Measurements from ENCODE around the gene ABAT.

DNA sequence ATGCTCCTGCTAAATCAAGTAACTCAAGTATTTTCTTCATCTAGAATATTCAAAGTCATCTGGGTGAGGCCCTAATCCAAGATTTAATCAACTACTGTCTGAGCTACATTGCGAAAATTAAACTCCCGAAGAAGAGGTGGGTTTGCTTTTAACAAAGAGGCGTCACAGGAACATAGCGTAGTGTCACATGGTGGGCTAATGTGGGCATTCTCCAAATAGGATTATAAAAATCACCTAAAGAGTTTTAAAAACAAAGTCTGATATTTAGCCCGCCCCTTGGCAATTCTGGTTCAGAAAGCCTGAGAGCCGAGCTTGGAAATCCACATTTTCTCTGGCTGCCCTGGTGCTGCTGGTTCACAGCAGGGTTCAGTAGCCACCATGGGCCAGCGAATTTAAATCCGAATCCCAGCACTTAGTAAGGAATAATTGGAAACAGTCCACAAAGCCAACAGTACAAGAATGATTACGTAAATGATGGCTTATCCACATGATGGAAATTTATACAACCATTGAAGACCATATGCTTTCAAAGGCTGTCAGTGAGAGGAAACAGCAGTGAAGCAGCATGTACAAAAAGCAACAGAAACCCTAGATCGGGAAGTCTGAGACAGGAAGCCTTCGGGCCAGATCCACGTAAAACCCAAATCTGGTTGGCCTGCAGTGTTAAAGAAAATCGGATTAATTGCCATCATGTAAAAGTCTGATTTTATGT, 132.0 kb downstream of the ABAT start:
- TF ChIP-seq, protein P1, sequence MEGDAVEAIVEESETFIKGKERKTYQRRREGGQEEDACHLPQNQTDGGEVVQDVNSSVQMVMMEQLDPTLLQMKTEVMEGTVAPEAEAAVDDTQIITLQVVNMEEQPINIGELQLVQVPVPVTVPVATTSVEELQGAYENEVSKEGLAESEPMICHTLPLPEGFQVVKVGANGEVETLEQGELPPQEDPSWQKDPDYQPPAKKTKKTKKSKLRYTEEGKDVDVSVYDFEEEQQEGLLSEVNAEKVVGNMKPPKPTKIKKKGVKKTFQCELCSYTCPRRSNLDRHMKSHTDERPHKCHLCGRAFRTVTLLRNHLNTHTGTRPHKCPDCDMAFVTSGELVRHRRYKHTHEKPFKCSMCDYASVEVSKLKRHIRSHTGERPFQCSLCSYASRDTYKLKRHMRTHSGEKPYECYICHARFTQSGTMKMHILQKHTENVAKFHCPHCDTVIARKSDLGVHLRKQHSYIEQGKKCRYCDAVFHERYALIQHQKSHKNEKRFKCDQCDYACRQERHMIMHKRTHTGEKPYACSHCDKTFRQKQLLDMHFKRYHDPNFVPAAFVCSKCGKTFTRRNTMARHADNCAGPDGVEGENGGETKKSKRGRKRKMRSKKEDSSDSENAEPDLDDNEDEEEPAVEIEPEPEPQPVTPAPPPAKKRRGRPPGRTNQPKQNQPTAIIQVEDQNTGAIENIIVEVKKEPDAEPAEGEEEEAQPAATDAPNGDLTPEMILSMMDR (IDR thresholded peaks at IDR 0.05), result no peak
- TF ChIP-seq EP300 (IDR thresholded peaks at IDR 0.05) (no peak), POLR2A (IDR thresholded peaks at IDR 0.05) (no peak), POLR2AphosphoS5 (IDR thresholded peaks at IDR 0.05) (no peak)
